PC-9 (cell line): ENCODE data around the gene USP4.
"Not testable (repeated sequence)": the region's sequence is repeated elsewhere in the genome, so short reads cannot be mapped to it uniquely, and the experiment has no call there.

Experiments used
- CTCF ChIP-seq: fragments of 200-600 bp; sonication (generic); conservative IDR thresholded peaks from 2 replicates; pipeline ENCODE4 v1.6.1; 2017; ENCODE audit warnings: mixed run types, antibody characterized with exemption, mild to moderate bottlenecking, moderate library complexity
- EZH2 ChIP-seq: fragments of 200-600 bp; sonication (generic); IDR thresholded peaks from 2 replicates; pipeline ENCODE4 v1.8.0; 2017; ENCODE audit warnings: antibody characterized with exemption, low read depth

GRCh38 chr3:49357095-49357442 is 17.2 kb upstream of the USP4 start:
- TF ChIP-seq CTCF, EZH2: not testable (repeated sequence)
